Keratinocyte (primary cell): Measurements from ENCODE around the gene FREM2.

Source experiments
- EZH2 ChIP-seq: IDR thresholded peaks from one replicate; pipeline ENCODE4 v1.6.1; 2012; ENCODE audit warnings: inconsistent platforms, mild to moderate bottlenecking, low read length, moderate library complexity
- TF ChIP-seq, protein P1 (sequence below), 3 experiments: IDR thresholded peaks in 1 of 3; conservative IDR thresholded peaks in 1 of 3; optimal IDR thresholded peaks in 1 of 3; 2 replicates in 2 of 3; 3 replicates in 1 of 3; pipeline versions ENCODE3 to v1.5.1; 2011; ENCODE audit warnings: low read length in 3 of 3, mild to moderate bottlenecking in 3 of 3, moderate library complexity in 2 of 3, control low read depth in 1 of 3, inconsistent platforms in 1 of 3; ENCODE audit not compliant: insufficient read depth in 2 of 3; ENCODE audit errors: extremely low read depth in 1 of 3

DNA sequence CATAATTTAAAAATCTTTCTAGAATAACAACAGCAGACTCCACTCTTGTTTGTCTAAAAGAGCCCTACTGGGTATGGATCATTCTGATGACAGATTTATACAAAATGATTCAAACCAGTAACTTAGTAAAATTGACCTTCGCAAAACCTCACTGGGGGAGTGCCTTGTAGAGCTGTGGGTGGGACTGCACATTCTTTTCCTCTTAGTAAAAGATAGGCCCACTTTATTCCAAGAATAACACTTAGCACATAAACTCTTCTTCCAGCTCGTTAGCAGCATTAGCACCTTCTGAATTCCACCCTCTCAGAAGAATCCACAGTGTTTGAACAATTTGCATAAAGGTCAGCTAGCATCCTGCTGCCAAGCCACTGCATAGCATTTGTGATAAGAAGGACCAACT lies 196.9 kb downstream of the FREM2 start:
- TF ChIP-seq, protein P1, sequence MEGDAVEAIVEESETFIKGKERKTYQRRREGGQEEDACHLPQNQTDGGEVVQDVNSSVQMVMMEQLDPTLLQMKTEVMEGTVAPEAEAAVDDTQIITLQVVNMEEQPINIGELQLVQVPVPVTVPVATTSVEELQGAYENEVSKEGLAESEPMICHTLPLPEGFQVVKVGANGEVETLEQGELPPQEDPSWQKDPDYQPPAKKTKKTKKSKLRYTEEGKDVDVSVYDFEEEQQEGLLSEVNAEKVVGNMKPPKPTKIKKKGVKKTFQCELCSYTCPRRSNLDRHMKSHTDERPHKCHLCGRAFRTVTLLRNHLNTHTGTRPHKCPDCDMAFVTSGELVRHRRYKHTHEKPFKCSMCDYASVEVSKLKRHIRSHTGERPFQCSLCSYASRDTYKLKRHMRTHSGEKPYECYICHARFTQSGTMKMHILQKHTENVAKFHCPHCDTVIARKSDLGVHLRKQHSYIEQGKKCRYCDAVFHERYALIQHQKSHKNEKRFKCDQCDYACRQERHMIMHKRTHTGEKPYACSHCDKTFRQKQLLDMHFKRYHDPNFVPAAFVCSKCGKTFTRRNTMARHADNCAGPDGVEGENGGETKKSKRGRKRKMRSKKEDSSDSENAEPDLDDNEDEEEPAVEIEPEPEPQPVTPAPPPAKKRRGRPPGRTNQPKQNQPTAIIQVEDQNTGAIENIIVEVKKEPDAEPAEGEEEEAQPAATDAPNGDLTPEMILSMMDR (optimal IDR thresholded peaks at IDR 0.05 in 1 of 3, IDR thresholded peaks at IDR 0.05 in 1 of 3, conservative IDR thresholded peaks at IDR 0.05 in 1 of 3; ENCODE audit: extremely low read depth in 1 of 3, insufficient read depth in 2 of 3, low read length in 3 of 3) = no peak
- TF ChIP-seq EZH2 = no peak
